Body of pancreas (tissue), 4 donors: ENCODE measurements around the gene SLC22A23. TPM values are rescaled to one million over a fixed set of nuclear protein-coding genes. Genes with fewer than 3 reads are reported as not detected.
"Not testable (repeated sequence)": the region's sequence is repeated elsewhere in the genome, so short reads cannot be mapped to it uniquely, and the experiment has no call there.

Experiments
- ATAC-seq: fragments of 150-250 bp; one replicate; pipeline ENCODE4 v1.9.1; 2016
- DNase-seq, 4 donors: peaks; one replicate each; pipeline ENCODE4 v3.0.0-alpha.2; 2019
- H3K27ac ChIP-seq, 4 donors: fragments of 200-600 bp; sonication (generic); 1 replicate in 3 of 4; 2 replicates in 1 of 4; pipeline versions ENCODE4 v1.5.1 to v1.6.1; 2016 to 2019; ENCODE audit warnings: mild to moderate bottlenecking in 1 of 4, mixed read lengths in 1 of 4, moderate library complexity in 1 of 4
- H3K27me3 ChIP-seq, 2 donors: fragments of 200-600 bp; sonication (generic); one replicate each; pipeline ENCODE4 v1.6.0; 2016; ENCODE audit warnings: mild to moderate bottlenecking in 1 of 2
- H3K36me3 ChIP-seq, 2 donors: fragments of 200-600 bp; sonication (generic); replicated peaks in 1 of 2; 2 replicates each; pipeline ENCODE4 v1.5.1; 2016; ENCODE audit warnings: low read depth in 2 of 2; ENCODE audit not compliant: insufficient read depth in 1 of 2
- H3K4me1 ChIP-seq: fragments of 200-600 bp; sonication (generic); one replicate; pipeline ENCODE4 v1.6.0; 2016
- H3K4me3 ChIP-seq, 2 donors: fragments of 200-600 bp; sonication (generic); 1 replicate in 1 of 2; 2 replicates in 1 of 2; pipeline ENCODE4 v1.5.1; 2016 to 2019
- H3K9me3 ChIP-seq, 3 donors: fragments of 200-600 bp; sonication (generic); 1 replicate in 2 of 3; 2 replicates in 1 of 3; pipeline ENCODE4 v1.5.1; 2016
- CTCF ChIP-seq, 7 experiments: fragments of 450-650 bp in 4 of 7; fragments of 200-600 bp in 3 of 7; sonication (generic) in 3 of 7; IDR thresholded peaks; one replicate each; pipeline ENCODE4 v1.5.1; 2016 to 2019; ENCODE audit warnings: antibody characterized with exemption in 7 of 7
- POLR2A ChIP-seq, 3 donors: fragments of 450-650 bp; IDR thresholded peaks; one replicate each; pipeline ENCODE4 v1.6.1; 2016; ENCODE audit warnings: antibody characterized with exemption in 3 of 3, mild to moderate bottlenecking in 2 of 3
- WGBS, 2 donors: methylation state at CpG; one replicate each; pipeline ENCODE4 v1.1.5; 2017; 5-methylcytosine and 5-hydroxymethylcytosine counted together
- intact Hi-C: fragments of 100-400 bp; cut with DNase I; formaldehyde crosslinking; loops from one replicate; pipeline ENCODE4 v1.15.1; 2023
- total RNA-seq, 2 donors: library from RNA; depleted of rRNA; stranded (reverse); fragments of >200 nt; gene quantifications; one replicate each; pipeline ENCODE4 v1.1.0, GENCODE V29; 2016

SLC22A23 gene
- total RNA-seq, 2 donors from 2014 or later, result 20.4 to 32.2 TPM

GRCh38 chr6:3380344-3381232 is 76.3 kb downstream of the SLC22A23 start:
- Histone ChIP-seq H3K27ac (peak overlapping the region; percentile 9 to 44 (median 25)), H3K4me1 (peaks cover 50% of the 10 kb centered on the region), H3K36me3 (no peaks in the 10 kb centered on the region), H3K9me3 (no peaks in the 10 kb centered on the region), H3K27me3 (no peaks in the 10 kb centered on the region), H3K4me3 (no peak overlapping the region)
- TF ChIP-seq POLR2A (IDR thresholded peaks at IDR 0.05) (no peak), CTCF (IDR thresholded peaks at IDR 0.05) (no peak)
- DNase-seq (peak; percentile 63 to 86 (median 80)), ATAC-seq (peak; percentile 62)
- intact Hi-C loops, result no loop called here
- 35 to 45% methylated on average over 10 to 11 of the region's 11 CpGs for WGBS, 2 donors

- Histone ChIP-seq H3K36me3 (no peaks in the 10 kb centered on the region), H3K9me3 (no peaks in the 10 kb centered on the region), H3K27me3 (no peaks in the 10 kb centered on the region), H3K4me1 (peaks cover 47% of the 10 kb centered on the region), H3K4me3 (no peak overlapping the region), H3K27ac (peak overlapping the region in 1 of 4 donors; percentile 31)
- intact Hi-C loops, result no loop called here
- no peak for ATAC-seq
- DNase-seq, result no peak
- 74 to 85% methylated on average over 10 of the region's 10 CpGs for WGBS, 2 donors
- TF ChIP-seq CTCF (IDR thresholded peaks at IDR 0.05), result no peak
- no peak for TF ChIP-seq POLR2A (IDR thresholded peaks at IDR 0.05)
These were observed 77.3 kb downstream of the SLC22A23 start for GRCh38 chr6:3379482-3380060.

GRCh38 chr6:3378808-3379207 is 78.0 kb downstream of the SLC22A23 start:
- ATAC-seq, H3K36me3 ChIP-seq, H3K4me3 ChIP-seq, intact Hi-C loops, H3K9me3 ChIP-seq, H3K27me3 ChIP-seq, DNase-seq, H3K27ac ChIP-seq: not testable (repeated sequence)
- 60 to 70% methylated on average over 4 of the region's 4 CpGs for WGBS, 2 donors
- peaks cover 41% of the 10 kb centered on the region for H3K4me1 ChIP-seq

GRCh38 chr6:3378398-3378782 is 78.5 kb downstream of the SLC22A23 start:
- H3K4me3 ChIP-seq, H3K9me3 ChIP-seq, ATAC-seq, H3K27ac ChIP-seq, H3K27me3 ChIP-seq, DNase-seq, H3K36me3 ChIP-seq, intact Hi-C loops: not testable (repeated sequence)
- WGBS, 2 donors, result 77 to 87% methylated on average over 6 of the region's 6 CpGs
- peaks cover 41% of the 10 kb centered on the region for H3K4me1 ChIP-seq

- TF ChIP-seq CTCF (IDR thresholded peaks at IDR 0.05), result no peak
- no peak for TF ChIP-seq POLR2A (IDR thresholded peaks at IDR 0.05)
- Histone ChIP-seq H3K27me3 (no peaks in the 10 kb centered on the region), H3K9me3 (no peaks in the 10 kb centered on the region), H3K27ac (no peak overlapping the region), H3K36me3 (no peaks in the 10 kb centered on the region), H3K4me3 (no peak overlapping the region), H3K4me1 (peaks cover 41% of the 10 kb centered on the region)
- DNase-seq, result no peak
- intact Hi-C loops, result no loop called here
- no peak for ATAC-seq
- WGBS, 2 donors, result 86 to 90% methylated on average over 17 of the region's 17 CpGs
These were observed 79.1 kb downstream of the SLC22A23 start for GRCh38 chr6:3377536-3378397.
